ENCODE data around the gene BHLHE23. TPM values are rescaled to one million over a fixed set of nuclear protein-coding genes. Genes with fewer than 3 reads are reported as not detected.

Gene BHLHE23
- total RNA-seq, 3 donors from 2014 or later, result not detected

- intact Hi-C loops (cut with DNase I; ENCODE audit: low total_unique reads), result no loop called here
- peak in 1 of 2 donors; percentile 49 for DNase-seq (ENCODE audit: low spot score in 2 of 2)
- H3K27me3 ChIP-seq, result peaks cover 0 to 36% of the 10 kb centered on the region in 2 donors
Observed at GRCh38 chr20:63052571-63053431, 46.0 kb upstream of the BHLHE23 start.

DNA sequence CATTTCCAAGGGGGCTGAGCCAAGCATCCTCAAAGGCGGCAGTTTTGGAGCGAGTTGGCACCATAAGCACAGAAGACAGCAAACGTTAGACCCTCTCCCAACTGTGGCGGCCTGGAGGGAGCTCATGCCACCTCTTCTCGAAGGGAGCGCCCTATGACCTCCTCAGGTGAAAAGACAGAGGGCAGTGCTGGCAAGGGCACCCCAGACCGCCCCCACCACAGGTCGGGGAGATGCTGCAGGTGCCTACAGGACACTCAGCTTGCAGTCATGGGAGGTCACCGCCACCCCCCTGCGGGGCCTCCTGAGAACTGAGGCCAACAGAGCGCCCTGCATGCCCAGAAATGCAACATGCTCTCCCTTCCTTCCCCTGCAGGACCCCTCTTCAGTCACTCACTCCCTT is 45.1 kb upstream of the BHLHE23 start:
- Histone ChIP-seq H3K4me3 (no peak overlapping the region), H3K4me1 (no peaks in the 10 kb centered on the region), H3K9me3 (no peaks in the 10 kb centered on the region), H3K36me3 (no peaks in the 10 kb centered on the region), H3K27ac (no peak overlapping the region), H3K27me3 (peaks cover 0 to 37% of the 10 kb centered on the region in 2 donors)
- no peak for DNase-seq (ENCODE audit: low spot score in 2 of 2)
- intact Hi-C loops (cut with DNase I; ENCODE audit: low total_unique reads), result no loop called here
- TF ChIP-seq POLR2A (IDR thresholded peaks at IDR 0.05), result no peak
- TF ChIP-seq, protein P1, sequence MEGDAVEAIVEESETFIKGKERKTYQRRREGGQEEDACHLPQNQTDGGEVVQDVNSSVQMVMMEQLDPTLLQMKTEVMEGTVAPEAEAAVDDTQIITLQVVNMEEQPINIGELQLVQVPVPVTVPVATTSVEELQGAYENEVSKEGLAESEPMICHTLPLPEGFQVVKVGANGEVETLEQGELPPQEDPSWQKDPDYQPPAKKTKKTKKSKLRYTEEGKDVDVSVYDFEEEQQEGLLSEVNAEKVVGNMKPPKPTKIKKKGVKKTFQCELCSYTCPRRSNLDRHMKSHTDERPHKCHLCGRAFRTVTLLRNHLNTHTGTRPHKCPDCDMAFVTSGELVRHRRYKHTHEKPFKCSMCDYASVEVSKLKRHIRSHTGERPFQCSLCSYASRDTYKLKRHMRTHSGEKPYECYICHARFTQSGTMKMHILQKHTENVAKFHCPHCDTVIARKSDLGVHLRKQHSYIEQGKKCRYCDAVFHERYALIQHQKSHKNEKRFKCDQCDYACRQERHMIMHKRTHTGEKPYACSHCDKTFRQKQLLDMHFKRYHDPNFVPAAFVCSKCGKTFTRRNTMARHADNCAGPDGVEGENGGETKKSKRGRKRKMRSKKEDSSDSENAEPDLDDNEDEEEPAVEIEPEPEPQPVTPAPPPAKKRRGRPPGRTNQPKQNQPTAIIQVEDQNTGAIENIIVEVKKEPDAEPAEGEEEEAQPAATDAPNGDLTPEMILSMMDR (IDR thresholded peaks at IDR 0.05), result no peak
- no peak for TF ChIP-seq POLR2AphosphoS5 (IDR thresholded peaks at IDR 0.05)

More at GRCh38 chr20:63052571-63053431, 46.0 kb upstream of the BHLHE23 start:
- Histone ChIP-seq H3K4me1 (no peaks in the 10 kb centered on the region), H3K27ac (no peak overlapping the region), H3K9me3 (no peaks in the 10 kb centered on the region), H3K36me3 (no peaks in the 10 kb centered on the region), H3K4me3 (no peak overlapping the region)
- TF ChIP-seq POLR2A (IDR thresholded peaks at IDR 0.05) (no peak), POLR2AphosphoS5 (IDR thresholded peaks at IDR 0.05) (no peak)
- TF ChIP-seq, protein P1 (IDR thresholded peaks at IDR 0.05), result no peak

GRCh38 chr20:63051186-63051860 is 44.6 kb upstream of the BHLHE23 start:
- Histone ChIP-seq H3K9me3 (no peaks in the 10 kb centered on the region), H3K4me1 (no peaks in the 10 kb centered on the region), H3K36me3 (no peaks in the 10 kb centered on the region), H3K4me3 (no peak overlapping the region), H3K27me3 (peaks cover 0 to 43% of the 10 kb centered on the region in 2 donors), H3K27ac (no peak overlapping the region)
- TF ChIP-seq, protein P1 (IDR thresholded peaks at IDR 0.05), result no peak
- no peak for TF ChIP-seq POLR2AphosphoS5 (IDR thresholded peaks at IDR 0.05)
- intact Hi-C loops (cut with DNase I; ENCODE audit: low total_unique reads), result no loop called here
- no peak for DNase-seq (ENCODE audit: low spot score in 2 of 2)

DNA sequence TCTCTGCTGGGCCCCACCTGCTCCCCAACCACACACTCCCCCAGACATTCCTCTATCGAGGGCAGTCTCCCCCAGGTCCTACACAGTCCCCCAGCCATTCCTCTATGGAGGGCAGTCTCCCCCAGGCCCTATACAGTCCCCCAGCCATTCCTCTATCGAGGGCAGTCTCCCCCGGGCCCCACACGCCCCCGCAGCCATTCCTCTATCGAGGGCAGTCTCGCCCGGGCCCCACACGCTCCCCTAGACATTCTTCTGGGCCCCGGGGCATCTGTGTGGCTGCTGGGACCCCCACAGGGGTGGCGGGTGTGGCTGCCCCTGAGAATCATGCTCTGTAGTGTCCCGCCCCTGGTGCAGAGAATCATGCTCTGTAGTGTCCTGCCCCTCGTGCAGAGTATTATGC is 43.6 kb upstream of the BHLHE23 start:
- H3K27ac ChIP-seq, result no peak overlapping the region
- peaks cover 0 to 51% of the 10 kb centered on the region in 2 donors for H3K27me3 ChIP-seq
- H3K4me3 ChIP-seq, result no peak overlapping the region
- H3K9me3 ChIP-seq, result no peaks in the 10 kb centered on the region
- H3K4me1 ChIP-seq, result no peaks in the 10 kb centered on the region
- intact Hi-C loops (cut with DNase I; ENCODE audit: low total_unique reads), result no loop called here
- no peak for TF ChIP-seq POLR2A (IDR thresholded peaks at IDR 0.05)
- TF ChIP-seq, protein P1 (IDR thresholded peaks at IDR 0.05), result no peak
- no peak for TF ChIP-seq POLR2AphosphoS5 (IDR thresholded peaks at IDR 0.05)
- DNase-seq (ENCODE audit: low spot score in 2 of 2), result no peak
- no peaks in the 10 kb centered on the region for H3K36me3 ChIP-seq
